NCI-H1092 (cell line): ENCODE results near the gene SLC22A1.
"Not testable (repeated sequence)": the region's sequence is repeated elsewhere in the genome, so short reads cannot be mapped to it uniquely, and the experiment has no call there.

Source experiments
- DNase-seq: peaks from one replicate; lab custom pipeline; 2025; lab: John Stamatoyannopoulos, UW

Gene SLC22A1

GRCh38 chr6:160138839-160139419 lies 17.3 kb downstream of the SLC22A1 start:
- DNase-seq = no peak

GRCh38 chr6:160139420-160139851 lies 17.8 kb downstream of the SLC22A1 start:
- no peak for DNase-seq

DNA sequence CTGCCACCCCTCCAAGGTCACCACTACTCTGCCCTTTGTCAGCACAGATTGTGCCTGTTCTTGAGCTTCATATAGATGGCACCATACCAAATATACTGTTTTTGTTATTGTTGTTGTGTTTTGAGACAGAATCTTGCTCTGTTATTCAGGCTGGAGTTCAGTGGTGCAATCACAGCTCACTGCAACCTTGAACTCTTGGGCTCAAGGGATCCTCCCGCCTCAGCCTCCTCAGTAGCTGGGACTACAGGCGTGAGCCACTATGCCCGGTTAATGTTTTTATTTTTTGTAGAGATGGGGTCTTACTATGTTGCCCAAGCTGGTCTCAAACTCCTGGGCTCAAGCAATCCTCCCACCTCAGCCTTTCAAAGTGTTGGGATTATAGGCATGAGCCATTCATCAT lies 18.9 kb downstream of the SLC22A1 start:
- not testable (repeated sequence) for DNase-seq

DNA sequence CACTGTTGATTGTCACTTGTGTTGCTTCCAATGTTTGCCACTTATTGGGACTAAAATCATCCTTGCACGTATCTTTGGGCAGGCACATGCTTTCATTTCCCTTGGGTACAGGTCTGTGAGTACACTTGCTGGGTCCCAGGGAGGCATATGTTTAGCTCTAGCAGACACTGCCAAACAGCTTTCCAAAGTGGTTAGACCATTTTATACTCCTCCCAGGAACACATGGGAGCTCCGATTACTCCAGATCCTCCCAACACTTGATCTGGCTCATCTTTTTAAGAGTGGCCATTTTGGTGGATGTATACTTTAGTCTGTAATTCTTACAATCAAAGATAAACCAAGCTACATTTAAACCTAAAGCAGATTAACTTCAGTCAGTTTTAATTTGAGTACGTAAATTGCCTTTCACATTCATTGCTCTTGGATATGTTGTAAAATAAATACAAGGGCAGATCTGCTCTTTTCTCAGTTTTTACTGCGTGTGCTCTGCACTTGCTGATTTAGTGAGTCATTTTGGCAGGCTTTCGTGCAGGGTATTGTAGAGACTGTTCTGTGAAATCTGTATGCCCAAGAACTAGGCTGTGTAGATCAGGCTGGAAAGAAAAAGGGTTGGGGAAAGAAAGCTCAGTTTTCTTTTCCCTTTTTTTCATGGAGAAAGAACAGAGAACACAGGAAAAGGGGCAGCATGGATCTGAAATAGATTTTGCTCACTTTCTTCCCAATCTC lies 19.5 kb downstream of the SLC22A1 start:
- no peak for DNase-seq

GRCh38 chr6:160142115-160142715 lies 20.6 kb downstream of the SLC22A1 start:
- DNase-seq = no peak

DNA sequence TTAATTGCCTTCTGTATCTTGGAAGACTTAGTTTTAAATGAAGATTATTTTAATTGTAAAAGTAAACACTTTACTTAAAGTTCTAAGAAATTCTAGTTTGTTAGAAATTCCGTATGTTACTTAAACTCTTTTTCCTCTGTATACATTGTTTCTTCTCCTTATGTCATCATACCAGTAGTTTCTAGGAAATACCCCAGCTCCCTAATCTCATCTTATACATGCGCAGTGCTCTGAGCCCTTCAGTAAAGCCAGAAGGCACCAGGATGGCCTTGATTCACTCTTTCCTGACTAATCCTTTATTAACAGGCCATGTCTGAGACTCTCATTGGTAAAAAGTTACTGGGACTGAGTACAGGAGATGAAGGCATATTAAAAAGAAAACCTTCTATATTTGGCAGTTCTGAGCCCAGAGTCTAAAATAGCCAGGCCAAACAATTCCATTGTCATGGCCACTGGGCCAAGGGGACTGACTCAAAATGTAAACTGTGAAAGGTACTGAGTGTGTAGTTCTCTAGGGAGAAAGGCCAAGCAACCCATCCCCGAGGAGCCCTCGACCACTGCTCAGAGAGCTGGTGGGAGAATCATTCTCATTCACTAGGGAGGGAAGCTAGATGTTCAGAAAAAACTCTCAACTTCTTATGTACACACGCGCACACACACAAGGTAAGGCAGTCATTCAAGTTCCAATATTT lies 25.0 kb downstream of the SLC22A1 start:
- DNase-seq = no peak

DNA sequence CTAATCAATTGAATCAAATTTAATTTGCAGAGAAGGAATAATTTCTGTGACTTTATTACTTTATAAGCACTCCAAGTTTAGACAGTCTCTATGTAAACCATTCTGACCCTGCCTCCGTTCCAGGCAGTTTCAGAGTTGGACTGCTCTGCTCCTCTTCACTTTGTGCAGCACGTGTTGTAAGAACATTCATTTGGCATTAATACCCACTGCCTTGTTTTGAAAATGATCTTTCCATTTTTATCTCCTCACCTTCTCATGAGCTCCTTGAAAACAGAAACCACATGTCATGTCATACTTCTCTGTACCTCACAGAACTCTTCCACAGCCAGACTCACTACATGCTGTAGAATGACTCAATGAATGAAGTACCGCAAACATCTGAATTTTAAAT lies 25.5 kb downstream of the SLC22A1 start:
- DNase-seq = no peak

DNA sequence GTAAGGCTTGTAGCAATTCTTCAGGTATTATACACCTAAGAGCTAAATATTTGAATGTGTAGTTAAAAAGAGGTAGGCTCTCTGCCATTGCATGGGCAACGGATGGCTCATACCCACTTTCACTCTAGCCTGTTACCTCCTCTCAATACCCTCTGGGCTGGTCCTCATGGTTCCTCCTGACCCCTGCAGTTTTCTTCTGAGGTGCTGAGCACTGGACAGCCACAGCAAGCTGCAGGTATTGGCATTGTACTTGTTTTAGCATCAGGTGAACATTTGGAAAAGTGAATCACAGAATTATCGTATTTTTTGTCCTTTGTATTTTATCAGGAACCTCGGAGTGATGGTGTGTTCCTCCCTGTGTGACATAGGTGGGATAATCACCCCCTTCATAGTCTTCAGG lies 32.9 kb downstream of the SLC22A1 start:
- no peak for DNase-seq

DNA sequence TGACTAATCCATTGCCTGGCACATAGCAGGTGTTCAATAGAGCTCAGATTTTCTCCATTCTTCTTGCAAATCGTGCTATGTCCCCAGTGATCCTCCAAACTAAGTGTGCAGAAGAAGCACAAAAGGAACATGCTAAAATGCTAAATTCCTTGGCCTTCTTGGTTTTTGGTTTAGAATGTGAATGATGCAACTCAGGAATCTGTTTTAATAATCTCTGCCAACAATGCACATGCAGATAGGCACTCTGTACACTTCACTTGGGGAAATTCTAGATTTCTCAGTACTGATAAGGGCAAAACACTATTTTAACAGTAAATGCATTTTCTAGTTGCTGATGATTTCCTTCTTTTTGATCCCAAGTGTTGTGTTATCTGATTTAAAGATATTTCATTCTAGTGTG lies 35.2 kb downstream of the SLC22A1 start:
- no peak for DNase-seq

GRCh38 chr6:160160450-160160849 lies 38.8 kb downstream of the SLC22A1 start:
- DNase-seq = no peak

DNA sequence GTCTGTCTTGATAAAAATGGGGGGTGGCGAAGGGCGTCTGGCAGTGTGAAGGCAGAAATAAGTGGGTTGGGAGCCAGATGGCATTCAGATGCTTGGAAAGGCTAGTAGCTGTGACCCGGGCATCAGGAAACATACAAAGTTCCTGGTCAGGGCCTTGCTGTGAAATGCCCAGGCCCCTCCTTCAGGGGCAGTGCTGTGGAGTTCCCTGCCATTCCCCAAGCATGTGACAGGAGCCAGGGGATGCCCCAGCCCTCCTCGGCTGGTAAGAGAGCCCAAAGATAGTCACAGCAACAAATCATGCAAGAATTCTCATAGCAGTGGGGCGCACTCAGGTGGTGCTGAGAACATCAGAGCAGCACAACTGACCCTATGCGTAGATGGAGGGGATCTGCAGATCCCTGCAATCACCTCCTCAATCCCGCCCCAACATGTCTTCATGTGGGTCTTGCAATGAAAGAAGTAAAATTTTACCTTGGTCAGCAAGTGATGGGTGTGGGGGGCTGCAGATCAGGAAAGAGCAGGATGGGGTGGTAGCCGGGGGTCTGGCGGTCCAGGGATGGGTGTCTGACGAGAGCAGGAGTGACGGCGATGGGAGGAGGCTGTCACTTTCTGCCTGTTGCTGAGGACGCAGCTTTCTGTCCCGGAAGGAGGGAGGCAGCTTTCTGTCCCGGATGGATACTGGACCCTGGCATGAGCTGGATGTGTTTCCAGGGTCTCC lies 39.5 kb downstream of the SLC22A1 start:
- DNase-seq = no peak

- no peak for DNase-seq
Observed at GRCh38 chr6:160161647-160161986, 40.0 kb downstream of the SLC22A1 start.

DNA sequence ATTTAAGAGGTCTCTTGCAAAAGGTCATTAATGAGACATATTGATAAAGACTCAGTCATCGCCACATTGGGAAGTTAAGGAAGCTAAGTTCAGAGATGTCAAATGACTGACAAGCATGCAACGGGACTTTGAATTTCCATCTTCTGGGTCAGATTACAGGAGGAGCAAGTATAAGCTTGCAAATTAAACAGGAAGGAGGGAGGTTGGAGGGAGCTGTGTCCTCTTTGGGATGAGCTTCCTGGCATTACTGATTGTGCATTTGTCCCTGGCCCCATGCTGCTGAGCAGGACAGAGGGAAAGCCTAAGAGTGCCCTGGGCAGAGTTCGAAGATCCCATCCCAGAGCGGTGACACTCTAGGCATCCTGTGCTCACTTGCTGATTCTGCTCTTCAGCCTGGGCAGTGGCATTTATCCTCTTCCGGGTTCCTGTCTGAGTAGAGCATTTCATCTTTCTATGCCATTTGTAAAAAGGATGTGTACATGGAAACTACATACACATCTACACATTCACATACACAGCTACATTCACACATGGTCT lies 40.5 kb downstream of the SLC22A1 start:
- no peak for DNase-seq

- no peak for DNase-seq
Observed at GRCh38 chr6:160163425-160163824, 41.8 kb downstream of the SLC22A1 start.

GRCh38 chr6:160163912-160164311 lies 42.3 kb downstream of the SLC22A1 start:
- no peak for DNase-seq

DNA sequence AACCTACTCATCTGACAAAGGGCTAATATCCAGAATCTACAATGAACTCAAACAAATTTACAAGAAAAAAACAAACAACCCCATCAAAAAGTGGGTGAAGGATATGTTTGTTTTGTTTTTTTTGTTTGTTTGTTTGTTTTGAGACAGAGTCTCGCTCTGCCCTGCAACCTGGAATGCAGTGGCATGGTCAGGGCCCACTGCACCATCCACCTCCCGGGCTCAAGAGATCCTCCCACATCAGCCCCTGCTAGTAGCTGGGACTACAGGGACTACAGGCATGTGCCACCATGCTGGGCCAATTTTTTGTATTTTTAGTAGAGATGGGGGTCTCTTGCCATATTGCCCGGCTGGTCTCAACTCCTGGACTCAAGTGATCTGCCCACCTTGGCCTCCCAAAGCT lies 44.3 kb downstream of the SLC22A1 start:
- not testable (repeated sequence) for DNase-seq

DNA sequence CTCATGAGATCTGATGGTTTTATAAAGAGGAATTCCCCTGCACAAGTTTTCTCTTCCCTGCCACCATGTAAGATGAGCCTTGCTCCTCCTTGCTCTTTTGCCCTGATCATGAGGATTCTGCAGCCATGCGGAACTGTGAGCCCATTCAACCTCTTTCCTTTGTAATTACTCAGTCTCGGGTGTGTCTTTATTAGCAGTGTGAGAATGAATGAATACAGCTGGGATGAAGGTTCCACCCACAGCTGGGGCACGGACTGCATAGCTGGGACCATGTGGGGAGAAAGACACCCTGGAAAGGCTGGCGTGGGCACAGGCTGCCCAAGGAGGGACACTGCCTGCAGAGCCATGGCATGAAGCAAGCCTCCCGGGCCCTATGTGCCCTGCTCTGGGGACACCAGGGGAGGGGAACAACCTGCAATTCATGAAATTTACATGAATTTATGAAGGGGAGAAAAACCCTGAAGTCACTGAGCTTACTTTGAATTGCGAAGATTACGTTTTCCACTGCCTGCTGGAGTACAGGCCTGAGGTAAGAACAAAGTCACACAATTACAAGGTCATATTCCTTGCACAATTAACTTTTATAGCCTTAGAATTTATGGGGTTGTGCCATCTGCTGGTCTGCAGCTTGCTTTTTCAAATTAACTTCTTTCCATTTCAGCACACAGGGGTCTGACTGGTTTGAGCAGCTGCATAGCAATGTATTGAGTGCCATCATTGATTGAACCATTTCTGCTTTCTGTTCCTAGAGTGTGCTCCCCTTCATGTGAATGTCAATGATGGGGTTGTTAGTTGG lies 46.2 kb downstream of the SLC22A1 start:
- no peak for DNase-seq

DNA sequence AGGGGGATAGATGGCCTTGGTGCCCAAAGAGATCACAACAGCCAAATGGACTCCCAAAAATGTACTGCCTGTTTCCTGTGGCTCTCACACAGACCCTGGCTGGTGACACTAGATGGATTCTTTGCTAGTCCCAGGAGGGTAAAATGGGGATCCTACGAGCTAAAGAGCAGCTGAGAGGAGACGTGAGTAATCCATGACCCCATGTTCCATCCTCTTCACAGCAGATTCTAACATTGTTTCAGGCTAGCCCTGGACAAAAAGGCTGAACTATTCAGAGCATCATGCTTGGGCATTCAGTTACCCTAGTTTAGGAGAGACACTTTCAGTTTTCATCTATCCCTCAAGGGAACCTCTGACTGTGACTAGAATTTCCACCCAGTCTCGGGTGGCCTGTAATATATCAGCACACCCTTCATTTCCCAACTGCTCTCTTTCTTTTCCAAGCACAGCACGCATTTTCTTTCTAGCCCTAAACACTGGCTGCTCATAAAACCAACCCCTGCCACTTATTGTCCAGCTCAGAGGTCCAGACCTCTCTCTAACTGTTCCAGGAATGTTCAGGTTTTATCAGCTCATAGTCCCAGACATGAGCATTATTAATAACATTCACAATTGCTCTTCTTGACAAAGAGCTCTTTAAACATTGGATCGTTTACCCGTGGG lies 48.5 kb downstream of the SLC22A1 start:
- DNase-seq = no peak

DNA sequence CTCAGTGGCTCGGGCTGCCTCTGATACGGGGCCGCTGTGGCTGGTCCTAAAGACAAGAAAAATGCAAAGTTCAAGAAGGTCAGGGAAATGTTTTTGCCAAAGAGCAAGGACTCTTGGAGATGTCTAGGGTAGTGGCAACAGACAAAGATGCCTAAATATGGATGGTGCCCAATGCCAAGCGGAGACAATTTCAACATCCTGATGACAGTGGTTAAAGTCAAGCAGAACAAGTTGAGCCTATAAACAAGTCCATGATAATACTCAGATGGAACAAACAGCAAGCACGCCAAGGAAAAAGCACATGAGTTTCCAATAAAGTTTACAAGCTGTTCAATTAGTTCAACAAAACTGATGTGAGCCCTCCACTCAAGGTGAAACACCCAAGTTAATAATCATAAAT lies 51.1 kb downstream of the SLC22A1 start:
- no peak for DNase-seq

- DNase-seq = no peak
Observed at GRCh38 chr6:160173806-160174527, 52.4 kb downstream of the SLC22A1 start.
